Activated B cell treated with CpG ODN at 0.5 μM for 24 hours (primary cell): ENCODE results near the gene SOX10. TPM values are rescaled to one million over a fixed set of nuclear protein-coding genes. Genes with fewer than 3 reads are reported as not detected.
"Not testable (repeated sequence)": the region's sequence is repeated elsewhere in the genome, so short reads cannot be mapped to it uniquely, and the experiment has no call there.

Experiments used
- ATAC-seq: fragments of 200-7000 bp; cut with Tn5 transposase; one replicate; pipeline ENCODE4 v1.10.0; 2021; ENCODE audit warnings: low read depth, mild to moderate bottlenecking, moderate library complexity
- CTCF ChIA-PET: fragments of 350-600 bp; sonication (Branson Sonifier 250); formaldehyde crosslinking; loops from one replicate; lab custom pipeline; 2021; ENCODE audit warnings: antibody characterized with exemption; lab: Charles Lee
- POLR2A ChIA-PET: fragments of 350-600 bp; sonication (Branson Sonifier 250); formaldehyde crosslinking; loops from one replicate; lab custom pipeline; 2021; ENCODE audit warnings: antibody characterized with exemption; lab: Charles Lee
- DNase-seq: peaks from one replicate; pipeline ENCODE4 v3.0.0; 2022
- H3K27ac Mint-ChIP-seq: one replicate; pipeline ENCODE4 v1.8.0; 2020; ENCODE audit warnings: mixed read lengths
- H3K27me3 Mint-ChIP-seq: one replicate; pipeline ENCODE4 v1.8.0; 2021; ENCODE audit warnings: mixed read lengths
- H3K36me3 Mint-ChIP-seq: one replicate; pipeline ENCODE4 v1.8.0; 2021; ENCODE audit warnings: low read depth, mixed read lengths
- H3K4me1 Mint-ChIP-seq: one replicate; pipeline ENCODE4 v1.8.0; 2021; ENCODE audit warnings: mixed read lengths
- H3K4me3 Mint-ChIP-seq: one replicate; pipeline ENCODE4 v1.8.0; 2020; ENCODE audit warnings: mild to moderate bottlenecking, mixed read lengths
- H3K9me3 Mint-ChIP-seq: one replicate; pipeline ENCODE4 v1.8.0; 2020; ENCODE audit warnings: mixed read lengths
- intact Hi-C: fragments of 100-400 bp; cut with micrococcal nuclease; formaldehyde crosslinking; loops from one replicate; pipeline ENCODE4 v1.15.1; 2024
- total RNA-seq: library from RNA; stranded (reverse); gene quantifications from 2 replicates; pipeline ENCODE4 v1.2.3, GENCODE V29; 2022
- TF ChIP-seq, protein P1 (sequence below): fragments of 200-600 bp; IDR thresholded peaks from one replicate; pipeline ENCODE4 v1.8.0; 2022; ENCODE audit warnings: antibody characterized with exemption, mild to moderate bottlenecking

The SOX10 gene
- total RNA-seq, 1 donor from 2014 or later, result not detected

DNA sequence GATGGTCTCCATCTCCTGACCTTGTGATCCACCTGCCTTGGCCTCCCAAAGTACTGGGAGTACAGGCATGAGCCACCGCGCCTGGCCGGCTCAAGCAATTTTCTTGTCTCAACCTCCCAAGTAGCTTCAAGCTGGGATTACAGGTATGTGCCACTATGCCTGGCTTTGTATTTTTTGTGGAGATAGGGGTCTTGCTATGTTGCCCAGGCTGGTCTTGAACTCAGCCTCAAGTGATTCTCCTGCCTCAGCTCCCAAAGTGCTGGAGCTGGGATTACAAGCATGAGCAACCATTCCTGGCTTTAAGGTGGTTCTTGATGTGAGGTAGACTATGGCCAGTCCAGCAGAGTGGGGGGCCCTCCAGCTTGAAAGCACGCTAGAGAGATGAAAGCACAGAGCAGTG, 23.3 kb downstream of the SOX10 start:
- Mint-ChIP-seq H3K27ac (no peak overlapping the region), H3K36me3 (peaks cover 65% of the 10 kb centered on the region), H3K4me3 (no peak overlapping the region), H3K4me1 (peaks cover 4% of the 10 kb centered on the region), H3K27me3 (no peaks in the 10 kb centered on the region), H3K9me3 (no peaks in the 10 kb centered on the region)
- ChIA-PET CTCF (no interaction called here), POLR2A (interaction anchor here (0.6 kb wide), 1 partner anchor 707 kb away, joined by 4 read pairs; no protein-coding TSS in a partner anchor)
- no peak for ATAC-seq
- DNase-seq, result no peak
- TF ChIP-seq, protein P1, sequence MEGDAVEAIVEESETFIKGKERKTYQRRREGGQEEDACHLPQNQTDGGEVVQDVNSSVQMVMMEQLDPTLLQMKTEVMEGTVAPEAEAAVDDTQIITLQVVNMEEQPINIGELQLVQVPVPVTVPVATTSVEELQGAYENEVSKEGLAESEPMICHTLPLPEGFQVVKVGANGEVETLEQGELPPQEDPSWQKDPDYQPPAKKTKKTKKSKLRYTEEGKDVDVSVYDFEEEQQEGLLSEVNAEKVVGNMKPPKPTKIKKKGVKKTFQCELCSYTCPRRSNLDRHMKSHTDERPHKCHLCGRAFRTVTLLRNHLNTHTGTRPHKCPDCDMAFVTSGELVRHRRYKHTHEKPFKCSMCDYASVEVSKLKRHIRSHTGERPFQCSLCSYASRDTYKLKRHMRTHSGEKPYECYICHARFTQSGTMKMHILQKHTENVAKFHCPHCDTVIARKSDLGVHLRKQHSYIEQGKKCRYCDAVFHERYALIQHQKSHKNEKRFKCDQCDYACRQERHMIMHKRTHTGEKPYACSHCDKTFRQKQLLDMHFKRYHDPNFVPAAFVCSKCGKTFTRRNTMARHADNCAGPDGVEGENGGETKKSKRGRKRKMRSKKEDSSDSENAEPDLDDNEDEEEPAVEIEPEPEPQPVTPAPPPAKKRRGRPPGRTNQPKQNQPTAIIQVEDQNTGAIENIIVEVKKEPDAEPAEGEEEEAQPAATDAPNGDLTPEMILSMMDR, result no peak
- intact Hi-C loops, result no loop called here

DNA sequence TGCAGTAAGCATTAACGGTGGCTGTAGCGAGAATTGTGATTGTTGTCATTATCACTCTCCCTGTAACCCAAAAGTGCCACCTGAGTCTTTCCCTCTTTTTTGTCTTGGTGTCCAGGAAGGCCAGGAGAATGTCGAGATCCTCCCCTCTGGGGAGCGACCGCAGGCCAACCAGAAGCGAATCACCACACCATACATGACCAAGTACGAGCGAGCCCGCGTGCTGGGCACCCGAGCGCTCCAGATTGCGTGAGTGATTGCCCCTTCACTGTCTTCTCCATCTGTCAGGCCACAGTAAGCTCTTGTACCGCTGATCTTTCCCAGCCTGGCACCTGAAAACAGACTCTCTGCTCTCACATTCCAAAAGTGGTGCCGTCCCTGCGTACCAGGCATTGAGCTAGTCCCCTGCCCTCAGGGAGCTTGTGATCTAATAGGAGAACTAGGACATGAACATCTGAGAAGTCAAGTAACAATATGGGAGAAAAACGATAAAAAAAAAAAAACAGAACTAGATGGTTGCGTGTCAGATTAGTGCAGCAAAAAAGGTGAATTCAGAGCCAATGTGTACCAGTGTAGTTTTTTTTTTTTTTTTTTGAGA, 25.0 kb downstream of the SOX10 start:
- Mint-ChIP-seq H3K36me3 (peaks cover 58% of the 10 kb centered on the region), H3K4me3 (no peak overlapping the region), H3K4me1 (peaks cover 10% of the 10 kb centered on the region), H3K9me3 (no peaks in the 10 kb centered on the region), H3K27ac (no peak overlapping the region), H3K27me3 (no peaks in the 10 kb centered on the region)
- DNase-seq (no peak), ATAC-seq (no peak)
- ChIA-PET POLR2A (no interaction called here), CTCF (no interaction called here)
- intact Hi-C loops, result no loop called here
- TF ChIP-seq, protein P1, result no peak

GRCh38 chr22:37957232-37957631, 27.1 kb downstream of the SOX10 start:
- POLR2A ChIA-PET, result no interaction called here
- H3K27ac Mint-ChIP-seq, result no peak overlapping the region

DNA sequence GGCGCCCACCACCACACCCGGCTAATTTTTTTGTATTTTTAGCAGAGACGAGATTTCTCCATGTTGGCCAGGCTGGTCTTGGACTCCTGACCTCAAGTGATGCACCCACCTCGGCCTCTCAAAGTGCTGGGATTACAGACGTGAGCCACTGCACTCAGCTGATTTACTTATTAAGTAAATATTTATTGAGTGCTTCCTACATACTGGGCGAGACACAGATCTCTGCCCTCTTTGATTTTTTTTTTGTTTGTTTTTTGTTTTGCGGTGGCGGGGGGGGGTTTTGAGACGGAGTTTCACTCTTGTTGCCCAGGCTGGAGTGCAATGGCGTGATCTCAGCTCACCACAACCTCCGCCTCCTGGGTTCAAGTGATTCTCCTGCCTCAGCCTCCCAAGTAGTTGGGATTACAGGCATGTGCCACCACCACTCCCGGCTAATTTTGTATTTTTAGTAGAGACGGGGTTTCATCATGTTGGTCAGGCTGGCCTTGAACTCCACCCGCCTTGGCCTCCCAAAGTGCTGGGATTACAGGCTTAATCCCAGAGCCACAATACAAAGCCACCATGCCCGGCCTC, 28.4 kb downstream of the SOX10 start:
- H3K9me3 Mint-ChIP-seq, DNase-seq, intact Hi-C loops, CTCF ChIA-PET, H3K4me3 Mint-ChIP-seq, ATAC-seq, H3K27ac Mint-ChIP-seq: not testable (repeated sequence)
- peaks cover 30% of the 10 kb centered on the region for H3K4me1 Mint-ChIP-seq
- POLR2A ChIA-PET, result interaction anchor here (0.6 kb wide), 1 partner anchor 1462 kb away, joined by 3 read pairs; no protein-coding TSS in a partner anchor
- H3K36me3 Mint-ChIP-seq, result peaks cover 45% of the 10 kb centered on the region
- H3K27me3 Mint-ChIP-seq, result peaks cover 14% of the 10 kb centered on the region

More at GRCh38 chr22:37957232-37957631, 27.1 kb downstream of the SOX10 start:
- intact Hi-C loops, result no loop called here
- DNase-seq (no peak), ATAC-seq (no peak)
- no peaks in the 10 kb centered on the region for H3K9me3 Mint-ChIP-seq
- TF ChIP-seq, protein P1, result no peak
- peaks cover 7% of the 10 kb centered on the region for H3K27me3 Mint-ChIP-seq
- H3K4me1 Mint-ChIP-seq, result peaks cover 28% of the 10 kb centered on the region
- no peak overlapping the region for H3K4me3 Mint-ChIP-seq
- H3K36me3 Mint-ChIP-seq, result peaks cover 58% of the 10 kb centered on the region
- CTCF ChIA-PET, result no interaction called here

- ATAC-seq (no peak), DNase-seq (no peak)
- ChIA-PET CTCF (interaction anchor here (2.3 kb wide), 1 partner anchor 136 kb away, joined by 10 read pairs; no protein-coding TSS in a partner anchor), POLR2A (interaction anchor here (0.5 to 1.5 kb wide), 6 partner anchors 11 to 321 kb away, joined by 3 to 8 read pairs (median 4); partner anchors contain the start of gene PDXP)
- H3K4me1 Mint-ChIP-seq, result peaks cover 30% of the 10 kb centered on the region
- H3K4me3 Mint-ChIP-seq, result peak overlapping the region; percentile 100
- peaks cover 14% of the 10 kb centered on the region for H3K27me3 Mint-ChIP-seq
- peaks cover 38% of the 10 kb centered on the region for H3K36me3 Mint-ChIP-seq
- no peaks in the 10 kb centered on the region for H3K9me3 Mint-ChIP-seq
- intact Hi-C loops, result loop anchor here (5.0 kb wide), 1 partner anchor 347 kb away; the partner anchor contains the start of gene GGA1
- TF ChIP-seq, protein P1, result no peak
- H3K27ac Mint-ChIP-seq, result no peak overlapping the region
Observed at GRCh38 chr22:37954686-37955085, 29.7 kb downstream of the SOX10 start.
